GM19395 (cell line): ENCODE data around the gene SCT.

Experiments
- ATAC-seq: cut with Tn5 transposase; IDR thresholded peaks from one replicate; pipeline ENCODE4 v1.9.1; 2021; ENCODE audit warnings: mild to moderate bottlenecking, moderate library complexity; ENCODE audit not compliant: unreplicated experiment

The SCT gene

GRCh38 chr11:623349-623869 is 3.6 kb downstream of the SCT start:
- ATAC-seq, result no peak

GRCh38 chr11:621838-622237 is 5.1 kb downstream of the SCT start:
- no peak for ATAC-seq

GRCh38 chr11:620935-621814 is 5.8 kb downstream of the SCT start:
- no peak for ATAC-seq

GRCh38 chr11:620201-620600 is 6.8 kb downstream of the SCT start:
- ATAC-seq, result no peak

GRCh38 chr11:619628-620050 is 7.3 kb downstream of the SCT start:
- no peak for ATAC-seq

- ATAC-seq, result no peak
Observed at GRCh38 chr11:618856-619627, 7.9 kb downstream of the SCT start.

- ATAC-seq, result no peak
Observed at GRCh38 chr11:617912-618682, 8.9 kb downstream of the SCT start.

GRCh38 chr11:617199-617911 is 9.6 kb downstream of the SCT start:
- ATAC-seq, result no peak

- ATAC-seq, result no peak
Observed at GRCh38 chr11:616320-617198, 10.4 kb downstream of the SCT start.

GRCh38 chr11:615504-616319 is 11.3 kb downstream of the SCT start, which contains the start of gene IRF7:
Gene IRF7 (minus strand): TSS chr11:615950. CDS start chr11:615364, 586 bp downstream.
- ATAC-seq, result peak; percentile 84

- ATAC-seq, result peak; percentile 0
Observed at GRCh38 chr11:614623-615503, 12.1 kb downstream of the SCT start.

GRCh38 chr11:614021-614622 is 12.9 kb downstream of the SCT start:
- no peak for ATAC-seq

GRCh38 chr11:613369-613968 is 13.5 kb downstream of the SCT start:
- no peak for ATAC-seq

GRCh38 chr11:612961-613300 is 14.1 kb downstream of the SCT start:
- ATAC-seq, result no peak

- no peak for ATAC-seq
Observed at GRCh38 chr11:612201-612960, 14.6 kb downstream of the SCT start.
